Activated naive CD4-positive, alpha-beta T cell treated with anti-CD3 and anti-CD28 coated beads, Interleukin-2, amount 50 U/mL, for 72 hours (primary cell): Measurements from ENCODE around the gene SLC27A1. TPM values are rescaled to one million over a fixed set of nuclear protein-coding genes. Genes with fewer than 3 reads are reported as not detected.
"Not testable (repeated sequence)": the region's sequence is repeated elsewhere in the genome, so short reads cannot be mapped to it uniquely, and the experiment has no call there.

ENCODE experiments used
- ATAC-seq, 2 donors: fragments of 150-1000 bp; cut with Tn5 transposase; 2 replicates each; pipeline ENCODE4 v1.10.0; 2021; ENCODE audit warnings: mild to moderate bottlenecking in 2 of 2, moderate library complexity in 2 of 2
- DNase-seq, 2 donors: peaks; one replicate each; pipeline ENCODE4 v3.0.0; 2021 to 2022; ENCODE audit warnings: low spot score in 2 of 2
- H3K27ac Mint-ChIP-seq, 2 donors: one replicate each; pipeline ENCODE4 v1.8.0; 2022; ENCODE audit warnings: mild to moderate bottlenecking in 2 of 2, mixed read lengths in 2 of 2
- H3K36me3 Mint-ChIP-seq, 2 donors: one replicate each; pipeline ENCODE4 v1.8.0; 2022; ENCODE audit warnings: mixed read lengths in 2 of 2
- H3K9me3 Mint-ChIP-seq, 2 donors: one replicate each; pipeline ENCODE4 v1.8.0; 2022; ENCODE audit warnings: mixed read lengths in 2 of 2
- total RNA-seq, 2 donors: library from RNA; stranded (reverse); gene quantifications; one replicate each; pipeline ENCODE4 v1.2.3, GENCODE V29; 2022

SLC27A1 gene
- total RNA-seq, 2 donors from 2014 or later: 5.8 to 6.3 TPM

DNA sequence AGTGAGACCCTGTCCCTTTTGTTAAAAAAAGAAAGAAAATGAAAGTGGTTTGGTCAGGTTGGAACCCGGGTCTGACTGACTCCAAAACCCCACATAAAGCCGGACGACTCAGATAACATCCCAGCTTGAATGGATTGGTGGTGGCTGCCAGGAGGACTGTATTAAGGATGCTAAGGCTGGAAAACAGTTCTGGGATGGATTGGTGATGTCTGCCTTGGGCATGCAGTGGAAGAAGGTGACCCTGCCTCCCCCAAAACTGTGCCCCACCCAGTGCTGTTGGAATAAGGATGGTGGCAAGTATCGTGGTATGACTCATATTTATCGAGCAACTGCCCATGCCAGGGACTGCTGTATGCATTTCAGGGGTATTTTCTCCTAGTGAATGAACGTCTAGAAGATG lies 66.6 kb downstream of the SLC27A1 start:
- ATAC-seq: no peak
- no peak for DNase-seq
- no peaks in the 10 kb centered on the region for H3K36me3 Mint-ChIP-seq
- no peak overlapping the region for H3K27ac Mint-ChIP-seq
- no peaks in the 10 kb centered on the region for H3K9me3 Mint-ChIP-seq

DNA sequence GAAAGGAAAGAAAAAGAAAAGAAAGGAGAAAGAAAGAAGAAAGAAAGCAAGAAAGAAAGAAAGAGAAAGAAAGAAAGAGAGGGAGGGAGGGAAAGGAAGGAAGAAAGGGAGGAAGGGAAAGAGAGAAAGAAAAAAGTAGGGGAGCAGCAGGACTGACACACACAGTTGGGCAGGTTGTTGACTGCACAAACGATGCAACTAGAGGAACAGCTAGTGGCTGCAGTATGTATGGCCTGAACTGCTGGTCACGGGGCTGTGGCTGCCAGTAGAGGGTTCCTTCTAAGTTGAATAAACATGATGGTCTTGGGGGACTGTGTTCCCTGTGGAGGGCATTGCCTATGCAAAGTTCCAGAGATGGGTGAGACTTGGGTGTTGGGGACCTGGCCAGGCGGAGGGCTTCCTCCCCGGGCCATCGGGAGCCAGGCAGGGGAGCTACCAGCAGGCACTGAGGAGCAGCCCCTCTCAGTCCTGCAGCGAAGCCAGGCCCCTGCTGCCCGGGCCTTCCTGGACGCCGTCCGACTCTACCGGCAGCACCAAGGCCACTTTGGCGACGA lies 68.4 kb downstream of the SLC27A1 start:
- Mint-ChIP-seq H3K36me3 (no peaks in the 10 kb centered on the region), H3K9me3 (no peaks in the 10 kb centered on the region), H3K27ac (no peak overlapping the region)
- peak in 1 of 2 donors; percentile 12 for ATAC-seq
- DNase-seq: no peak

- peak; percentile 92 to 97 for ATAC-seq
Observed at GRCh38 chr19:17539238-17540117, 69.2 kb downstream of the SLC27A1 start.

DNA sequence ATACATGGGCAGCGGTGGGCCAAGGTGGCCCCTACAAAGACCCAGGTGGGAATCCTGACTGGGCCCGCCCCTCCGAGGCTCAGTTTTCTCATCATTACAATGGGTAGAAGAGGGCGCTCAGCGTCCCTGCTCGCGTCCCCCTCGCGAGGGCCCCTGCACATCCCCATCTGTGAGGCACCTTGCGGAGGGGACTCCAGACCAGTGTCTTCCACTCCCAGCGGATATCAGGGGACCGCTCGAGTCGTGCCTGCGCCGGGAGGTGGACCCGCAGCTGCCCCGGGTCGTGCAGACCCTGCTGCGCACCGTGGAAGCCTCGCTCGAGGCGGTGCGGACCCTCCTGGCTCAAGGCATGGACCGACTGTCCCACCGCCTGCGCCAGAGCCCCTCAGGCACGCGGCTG lies 69.8 kb downstream of the SLC27A1 start:
- Mint-ChIP-seq H3K9me3 (no peaks in the 10 kb centered on the region), H3K27ac (no peak overlapping the region), H3K36me3 (no peaks in the 10 kb centered on the region)
- DNase-seq (no peak), ATAC-seq (no peak)

More at GRCh38 chr19:17539238-17540117, 69.2 kb downstream of the SLC27A1 start:
- DNase-seq: peak; percentile 87 to 93
- peak overlapping the region in 1 of 2 donors; percentile 63 for H3K27ac Mint-ChIP-seq
- no peaks in the 10 kb centered on the region for H3K9me3 Mint-ChIP-seq
- H3K36me3 Mint-ChIP-seq: no peaks in the 10 kb centered on the region

DNA sequence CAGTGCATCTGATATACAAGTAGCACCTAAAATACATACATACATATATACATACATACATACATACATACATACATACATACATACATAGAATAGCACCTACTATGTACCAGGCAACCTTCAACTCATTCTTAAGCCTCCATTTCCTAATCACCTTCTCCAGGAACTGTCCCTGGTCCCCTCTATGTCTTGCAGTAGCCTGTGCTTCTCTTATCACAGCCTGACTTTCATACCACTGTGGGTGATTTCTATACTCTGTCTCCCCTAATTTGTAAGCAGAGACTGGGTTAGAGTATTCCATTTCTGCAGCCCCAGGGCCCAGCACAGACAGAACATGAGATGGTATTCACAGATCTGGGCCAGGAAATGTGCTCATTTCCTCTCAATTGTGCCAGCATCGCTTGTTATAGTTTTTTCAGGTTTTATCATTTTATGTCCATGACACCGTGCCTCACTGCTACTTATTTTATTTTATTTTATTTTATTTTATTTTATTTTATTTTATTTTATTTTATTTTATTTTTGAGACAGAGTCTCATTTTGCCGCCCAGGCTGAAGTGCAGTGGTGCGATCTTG lies 70.9 kb downstream of the SLC27A1 start:
- H3K9me3 Mint-ChIP-seq: no peaks in the 10 kb centered on the region
- H3K36me3 Mint-ChIP-seq: no peaks in the 10 kb centered on the region
- DNase-seq (no peak), ATAC-seq (no peak)
- H3K27ac Mint-ChIP-seq: no peak overlapping the region

DNA sequence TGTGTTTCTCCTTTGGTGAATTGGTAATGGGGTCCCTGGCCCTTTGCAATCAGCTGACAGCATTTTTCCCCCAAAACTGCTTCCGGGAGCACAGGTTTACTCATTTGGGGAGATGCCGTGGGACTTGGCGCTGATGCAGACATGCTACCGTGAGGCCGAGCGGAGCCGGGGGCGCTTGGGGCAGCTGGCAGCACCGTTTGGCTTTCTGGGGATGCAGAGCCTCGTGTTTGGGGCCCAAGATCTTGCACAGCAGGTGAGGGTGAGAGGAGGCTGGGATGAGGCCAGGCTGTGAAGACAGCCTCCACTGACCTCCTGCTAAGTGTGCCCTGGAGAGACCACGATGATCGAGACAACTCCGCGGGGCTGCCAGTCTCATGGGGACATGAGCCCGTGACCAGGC lies 71.7 kb downstream of the SLC27A1 start:
- DNase-seq (no peak), ATAC-seq (no peak)
- Mint-ChIP-seq H3K36me3 (no peaks in the 10 kb centered on the region), H3K27ac (no peak overlapping the region), H3K9me3 (no peaks in the 10 kb centered on the region)

DNA sequence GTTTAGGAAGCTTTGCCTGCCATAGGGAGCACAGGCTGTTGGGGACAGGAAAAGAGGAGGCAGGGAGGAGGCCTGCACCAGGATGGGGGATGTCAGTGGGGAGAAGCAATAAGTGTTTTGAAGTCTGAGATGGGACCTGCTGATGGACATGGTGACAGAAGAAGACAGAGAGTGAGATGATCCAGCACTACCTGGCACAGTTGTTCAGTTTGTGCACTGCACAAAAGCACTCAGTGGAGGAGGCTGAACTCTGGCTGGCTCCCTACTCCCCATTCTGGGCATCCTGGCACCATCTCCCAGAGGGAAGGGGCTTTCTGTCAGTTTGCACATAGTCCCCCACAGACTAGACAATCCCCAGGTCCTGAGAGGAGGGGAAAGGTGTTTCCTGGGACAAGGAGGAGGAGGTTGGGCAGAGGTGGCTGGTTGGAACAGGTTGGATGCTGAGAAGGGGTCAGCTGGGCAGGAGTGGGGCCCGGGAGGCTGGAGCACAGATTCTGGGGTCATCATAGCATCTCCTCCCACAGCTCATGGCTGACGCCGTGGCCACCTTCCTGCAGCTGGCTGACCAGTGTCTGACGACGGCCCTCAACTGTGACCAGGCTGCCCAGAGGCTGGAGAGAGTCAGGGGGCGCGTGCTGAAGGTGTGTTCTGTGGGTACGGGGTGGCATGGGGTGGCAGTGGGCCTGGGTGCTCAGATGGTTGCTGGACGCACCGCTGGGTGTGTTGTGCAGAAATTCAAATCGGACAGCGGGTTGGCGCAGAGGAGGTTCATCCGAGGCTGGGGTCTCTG lies 72.7 kb downstream of the SLC27A1 start:
- no peak overlapping the region for H3K27ac Mint-ChIP-seq
- H3K9me3 Mint-ChIP-seq: no peaks in the 10 kb centered on the region
- H3K36me3 Mint-ChIP-seq: no peaks in the 10 kb centered on the region
- DNase-seq (no peak), ATAC-seq (no peak)

DNA sequence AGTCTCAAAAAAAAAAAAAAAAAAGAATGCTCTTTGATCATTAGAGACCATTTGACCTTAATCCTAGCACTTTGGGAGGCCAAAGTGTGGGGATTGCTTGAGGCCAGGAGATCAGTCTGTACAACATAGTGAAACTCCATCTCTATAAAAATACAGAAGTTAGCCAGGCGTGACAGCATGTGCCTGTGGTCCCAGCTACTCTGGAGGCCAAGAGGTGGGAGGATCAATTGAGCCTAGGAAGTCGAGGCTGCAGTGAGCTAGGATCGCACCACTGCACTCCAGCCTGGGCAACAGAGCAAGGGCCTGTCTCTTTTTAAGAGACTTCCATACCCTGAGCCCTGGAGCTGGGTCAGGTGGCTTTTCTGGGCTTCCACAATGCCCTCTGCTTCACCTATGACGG lies 73.7 kb downstream of the SLC27A1 start:
- no peak for DNase-seq
- Mint-ChIP-seq H3K36me3 (no peaks in the 10 kb centered on the region), H3K27ac (no peak overlapping the region), H3K9me3 (no peaks in the 10 kb centered on the region)
- no peak for ATAC-seq

GRCh38 chr19:17544418-17544817 lies 74.1 kb downstream of the SLC27A1 start:
- H3K27ac Mint-ChIP-seq: no peak overlapping the region
- no peaks in the 10 kb centered on the region for H3K9me3 Mint-ChIP-seq
- ATAC-seq: no peak
- no peak for DNase-seq
- H3K36me3 Mint-ChIP-seq: no peaks in the 10 kb centered on the region

- ATAC-seq: no peak
- peak overlapping the region in 1 of 2 donors; percentile 35 for H3K27ac Mint-ChIP-seq
Observed at GRCh38 chr19:17548145-17548544, 77.8 kb downstream of the SLC27A1 start.

DNA sequence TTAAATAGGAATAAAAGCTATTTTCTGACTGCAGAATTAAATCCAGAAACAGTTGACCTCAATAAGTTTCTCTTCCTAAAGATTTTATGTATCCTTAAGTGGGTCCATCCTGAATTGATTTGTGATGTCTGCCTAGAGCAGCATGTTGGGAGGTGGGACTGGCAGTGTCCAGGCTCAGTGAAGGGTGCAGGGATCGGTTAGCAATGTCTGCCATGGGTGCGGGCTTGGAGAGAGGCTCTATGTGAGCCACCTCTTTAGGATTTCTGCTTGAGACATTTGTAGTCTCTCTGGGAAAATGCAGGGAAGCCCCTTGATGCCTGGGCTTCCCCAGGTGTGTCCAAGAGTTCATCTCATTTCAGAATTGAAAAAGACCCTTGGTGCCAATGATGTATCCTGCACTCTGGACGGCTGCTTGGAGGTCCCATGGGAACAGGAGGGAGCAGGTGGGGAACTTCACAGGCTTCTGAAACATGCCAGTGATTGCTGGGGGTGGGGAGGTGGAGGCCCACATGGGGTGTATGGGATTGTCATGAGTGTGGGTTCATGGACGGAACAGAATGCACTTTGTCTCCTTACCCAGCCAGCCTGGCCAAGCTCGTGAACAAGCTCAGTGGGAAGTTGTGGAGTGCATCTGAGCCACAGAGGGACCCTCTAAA lies 78.9 kb downstream of the SLC27A1 start:
- ATAC-seq (no peak), DNase-seq (no peak)
- Mint-ChIP-seq H3K9me3 (no peaks in the 10 kb centered on the region), H3K36me3 (no peaks in the 10 kb centered on the region), H3K27ac (no peak overlapping the region)

More at GRCh38 chr19:17548145-17548544, 77.8 kb downstream of the SLC27A1 start:
- DNase-seq: no peak
- H3K36me3 Mint-ChIP-seq: no peaks in the 10 kb centered on the region
- no peaks in the 10 kb centered on the region for H3K9me3 Mint-ChIP-seq

DNA sequence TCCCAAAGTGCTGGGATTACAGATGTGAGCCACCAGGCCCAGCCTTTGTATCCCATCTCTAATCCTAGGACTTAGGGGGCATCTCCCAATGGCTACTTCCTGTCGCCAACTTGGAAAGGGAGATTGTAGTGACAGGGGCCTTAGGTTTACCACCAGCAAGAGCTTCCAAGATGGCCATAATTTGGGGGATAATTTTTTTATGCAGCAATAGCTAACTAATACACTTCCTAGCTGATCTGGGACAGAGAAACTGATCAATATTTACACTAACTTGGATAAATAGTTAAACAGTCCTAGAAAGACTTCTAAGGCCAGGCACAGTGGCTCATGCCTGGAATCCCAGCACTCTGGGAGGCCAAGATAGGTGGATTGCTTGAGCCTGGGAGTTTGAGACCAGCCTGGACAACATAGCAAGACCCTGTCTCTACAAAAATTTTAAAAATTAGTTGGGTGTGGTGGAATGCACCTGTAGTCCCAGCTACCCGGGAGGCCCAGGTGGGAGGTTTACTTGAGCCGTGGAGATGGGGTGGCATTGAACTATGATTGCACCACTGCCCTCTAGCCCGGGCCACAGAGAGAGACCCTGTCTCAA lies 79.8 kb downstream of the SLC27A1 start:
- Mint-ChIP-seq H3K27ac (no peak overlapping the region), H3K9me3 (no peaks in the 10 kb centered on the region), H3K36me3 (no peaks in the 10 kb centered on the region)
- DNase-seq: no peak
- ATAC-seq: no peak

DNA sequence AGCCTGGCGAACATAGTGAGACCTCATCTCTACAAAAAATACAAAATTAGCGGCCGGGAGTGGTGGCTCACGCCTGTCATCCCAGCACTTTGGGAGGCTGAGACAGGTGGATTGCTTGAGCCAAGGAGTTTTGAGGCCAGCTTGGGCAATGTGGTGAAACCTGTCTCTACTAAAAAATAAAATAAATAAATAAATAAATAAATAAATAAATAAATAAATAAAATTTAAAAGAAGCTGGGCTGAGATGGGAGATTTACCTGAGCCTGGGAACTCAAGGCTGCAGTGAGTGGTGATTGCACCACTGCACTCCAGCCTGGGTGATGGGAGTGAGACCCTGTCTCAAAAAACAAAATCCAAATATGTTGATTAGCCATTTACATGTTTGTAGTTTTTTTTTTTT lies 82.4 kb downstream of the SLC27A1 start:
- ATAC-seq, DNase-seq: not testable (repeated sequence)

GRCh38 chr19:17553256-17553655 lies 82.9 kb downstream of the SLC27A1 start:
- ATAC-seq (no peak), DNase-seq (no peak)
- peaks cover 8 to 10% of the 10 kb centered on the region in 2 donors for H3K36me3 Mint-ChIP-seq
- no peak overlapping the region for H3K27ac Mint-ChIP-seq
- H3K9me3 Mint-ChIP-seq: no peaks in the 10 kb centered on the region

More for the DNA sequence above, 82.4 kb downstream of the SLC27A1 start:
- not testable (repeated sequence) for H3K9me3 Mint-ChIP-seq, H3K27ac Mint-ChIP-seq, H3K36me3 Mint-ChIP-seq

- DNase-seq (no peak), ATAC-seq (peak; percentile 21 to 24)
- H3K27ac Mint-ChIP-seq: peak overlapping the region in 1 of 2 donors; percentile 84
- H3K9me3 Mint-ChIP-seq: no peaks in the 10 kb centered on the region
- H3K36me3 Mint-ChIP-seq: peaks cover 10 to 13% of the 10 kb centered on the region in 2 donors
Observed at GRCh38 chr19:17554968-17555479, 84.7 kb downstream of the SLC27A1 start.

DNA sequence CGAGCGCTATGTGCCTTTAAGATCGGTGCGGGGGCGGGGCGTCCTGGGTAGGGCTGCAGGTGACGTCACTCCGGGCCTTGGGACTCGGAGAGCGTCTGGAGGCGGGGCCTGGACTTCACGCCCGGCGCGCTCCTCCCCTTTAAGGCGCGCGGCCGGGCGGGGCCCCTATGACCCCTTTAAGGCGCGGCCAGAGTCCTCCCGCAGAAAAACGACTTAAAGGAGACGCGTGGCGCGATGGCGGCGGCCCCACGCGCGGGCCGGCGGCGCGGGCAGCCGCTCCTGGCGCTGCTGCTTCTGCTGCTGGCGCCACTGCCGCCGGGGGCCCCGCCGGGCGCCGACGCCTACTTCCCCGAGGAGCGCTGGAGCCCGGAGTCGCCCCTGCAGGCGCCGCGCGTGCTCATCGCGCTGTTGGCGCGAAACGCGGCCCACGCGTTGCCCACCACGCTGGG lies 85.2 kb downstream of the SLC27A1 start, which contains the start of gene COLGALT1:
Gene COLGALT1, plus strand, starts transcription at position 170 of the 449 bp plus-strand sequence. Its CDS starts 65 bp downstream, at position 235.
- H3K9me3 Mint-ChIP-seq: no peaks in the 10 kb centered on the region
- ATAC-seq: peak; percentile 96 to 97
- DNase-seq: peak; percentile 95 to 99
- H3K27ac Mint-ChIP-seq: peak within 1 kb of the TSS; percentile 84
- peaks cover 14 to 18% of the 10 kb centered on the region in 2 donors for H3K36me3 Mint-ChIP-seq
